ENCODE data around the gene CALM1. TPM values are rescaled to one million over a fixed set of nuclear protein-coding genes. Genes with fewer than 3 reads are reported as not detected.

Gene CALM1
- 1,000 to 10,000 TPM in 1 of 2 donors, 100 to 1,000 TPM in 1; 490 to 1,125 TPM for total RNA-seq
- polyA plus RNA-seq (ENCODE audit: insufficient read length in 2 of 2) = 1,000 to 10,000 TPM in 1 of 2 donors, 100 to 1,000 TPM in 1; 931 to 1,141 TPM
- long read RNA-seq, donor 1, full-length matches to known transcripts = 1,216 of 1,705 reads
- long read RNA-seq, donor 1, partial matches to known transcripts = 462 of 1,705 reads
- long read RNA-seq, donor 1, other reads (novel, unspliced or antisense) = 27 of 1,705 reads
- long read RNA-seq, donor 2, full-length matches to known transcripts = 587 of 818 reads
- long read RNA-seq, donor 2, partial matches to known transcripts = 231 of 818 reads
- long read RNA-seq, donor 2, other reads (novel, unspliced or antisense) = 0 of 818 reads
- long read RNA-seq, donor 3, full-length matches to known transcripts = 714 of 1,047 reads
- long read RNA-seq, donor 3, partial matches to known transcripts = 315 of 1,047 reads
- long read RNA-seq, donor 3, other reads (novel, unspliced or antisense) = 18 of 1,047 reads
- long read RNA-seq, donor 4, full-length matches to known transcripts = 769 of 1,135 reads
- long read RNA-seq, donor 4, partial matches to known transcripts = 356 of 1,135 reads
- long read RNA-seq, donor 4, other reads (novel, unspliced or antisense) = 10 of 1,135 reads

DNA sequence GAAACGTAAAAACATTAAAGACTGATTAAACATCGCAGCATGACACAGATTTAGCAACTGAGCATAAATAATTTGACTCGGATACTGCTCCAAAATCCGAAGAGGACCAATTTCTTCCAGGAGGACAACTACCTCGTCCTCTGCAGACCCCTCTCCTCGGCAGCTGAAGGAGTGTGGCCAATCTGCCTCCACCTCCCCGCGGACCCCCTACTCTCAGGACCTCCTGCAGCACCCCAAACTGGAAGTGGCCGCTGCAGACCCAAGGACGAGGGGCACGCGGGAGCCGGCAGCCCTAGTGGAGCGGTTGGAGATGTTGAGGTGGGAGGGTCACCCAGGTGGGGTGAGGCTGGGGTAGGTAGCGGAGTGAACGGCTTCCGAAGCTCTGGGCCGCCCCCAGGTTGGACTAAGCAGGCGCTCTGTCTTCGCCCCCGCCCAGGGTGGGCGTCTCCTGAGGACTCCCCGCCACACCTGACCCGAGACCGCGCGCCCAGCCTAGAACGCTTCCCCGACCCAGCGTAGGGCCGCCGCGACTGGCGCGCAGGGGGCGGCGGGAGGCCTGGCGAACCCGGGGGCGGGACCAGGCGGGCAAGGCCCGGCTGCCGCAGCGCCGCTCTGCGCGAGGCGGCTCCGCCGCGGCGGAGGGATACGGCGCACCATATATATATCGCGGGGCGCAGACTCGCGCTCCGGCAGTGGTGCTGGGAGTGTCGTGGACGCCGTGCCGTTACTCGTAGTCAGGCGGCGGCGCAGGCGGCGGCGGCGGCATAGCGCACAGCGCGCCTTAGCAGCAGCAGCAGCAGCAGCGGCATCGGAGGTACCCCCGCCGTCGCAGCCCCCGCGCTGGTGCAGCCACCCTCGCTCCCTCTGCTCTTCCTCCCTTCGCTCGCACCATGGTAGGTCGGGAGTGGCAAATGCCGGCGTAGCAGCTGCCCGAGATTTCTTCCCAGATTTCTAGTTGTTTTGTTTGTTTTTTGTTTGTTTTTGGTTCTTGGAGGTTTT lies at the start of gene CALM1:
CALM1 (plus strand) TSS at position 689 of the 999 bp plus-strand sequence; CDS start at position 891, 202 bp downstream.
- Histone ChIP-seq H3K27ac (ENCODE audit: low read depth, low read length) (peak within 1 kb of the TSS; percentile 88), H3K4me3 (ENCODE audit: low read depth, low read length) (peak within 1 kb of the TSS; percentile 95), H3K36me3 (ENCODE audit: control insufficient read depth, insufficient read depth, low read length) (peaks cover 9% of the 10 kb centered on the region), H3K9me3 (ENCODE audit: control insufficient read depth, insufficient read depth, low read length) (no peaks in the 10 kb centered on the region), H3K27me3 (ENCODE audit: control insufficient read depth, insufficient read depth, low read length) (no peaks in the 10 kb centered on the region), H3K4me1 (ENCODE audit: control insufficient read depth, insufficient read depth, low read length) (peaks cover 26% of the 10 kb centered on the region)
- under 1% methylated on average over 82 of the region's 89 CpGs for WGBS (ENCODE audit: insufficient coverage)
- DNase-seq (ENCODE audit: low read depth in 4 of 6, low spot score in 6 of 6) = peak in 4 of 6 donors; percentile 83 to 97 (median 92)

DNA sequence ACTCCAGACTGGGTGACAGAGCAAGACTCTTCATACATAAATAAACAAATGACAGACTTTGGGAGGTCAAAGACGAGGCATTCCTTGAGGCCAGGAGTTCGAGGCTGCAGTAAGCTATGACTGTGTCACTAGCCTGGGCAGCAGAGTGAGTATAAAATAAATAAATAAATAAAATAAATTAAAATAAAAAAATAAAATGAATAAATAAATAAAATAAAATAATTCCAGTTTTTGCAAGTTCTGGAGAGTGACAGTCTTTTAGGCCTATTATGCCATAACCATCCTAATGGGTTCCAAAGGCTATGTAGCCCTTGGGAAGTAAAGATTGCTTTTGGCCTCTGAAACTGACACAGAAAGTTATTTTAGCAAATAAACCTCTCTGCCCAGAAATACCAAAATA lies 48.6 kb upstream of the CALM1 start:
- Histone ChIP-seq H3K27me3 (ENCODE audit: control insufficient read depth, insufficient read depth, low read length) (no peaks in the 10 kb centered on the region), H3K36me3 (ENCODE audit: control insufficient read depth, insufficient read depth, low read length) (no peaks in the 10 kb centered on the region)

DNA sequence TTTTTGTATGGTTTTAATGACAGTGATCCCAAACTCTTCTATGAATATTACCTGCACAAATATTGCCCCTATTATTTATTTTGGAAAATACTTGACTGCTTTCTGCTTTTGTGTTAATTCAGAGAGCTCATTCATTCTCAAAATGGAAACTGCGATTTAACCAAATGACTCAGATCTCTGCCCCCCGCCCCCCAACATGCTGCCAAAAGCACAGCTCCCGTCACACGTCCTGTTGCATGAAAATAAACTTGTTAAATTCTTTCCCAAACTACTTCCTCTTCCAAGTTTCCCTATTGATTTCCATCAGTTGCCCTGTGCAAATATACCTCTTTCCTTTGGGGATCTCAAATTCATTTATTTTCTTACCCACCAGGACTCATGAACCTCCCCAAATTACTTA lies 47.1 kb upstream of the CALM1 start:
- Histone ChIP-seq H3K4me3 (ENCODE audit: low read depth, low read length) (no peak overlapping the region), H3K9me3 (ENCODE audit: control insufficient read depth, insufficient read depth, low read length) (no peaks in the 10 kb centered on the region), H3K36me3 (ENCODE audit: control insufficient read depth, insufficient read depth, low read length) (no peaks in the 10 kb centered on the region), H3K27me3 (ENCODE audit: control insufficient read depth, insufficient read depth, low read length) (no peaks in the 10 kb centered on the region), H3K4me1 (ENCODE audit: control insufficient read depth, insufficient read depth, low read length) (peaks cover 4% of the 10 kb centered on the region), H3K27ac (ENCODE audit: low read depth, low read length) (no peak overlapping the region)
- WGBS (ENCODE audit: insufficient coverage) = 69% methylated on average over 4 of the region's 4 CpGs
- DNase-seq (ENCODE audit: low read depth in 4 of 6, low spot score in 6 of 6) = no peak

More for the DNA sequence above, 48.6 kb upstream of the CALM1 start:
- H3K27ac ChIP-seq (ENCODE audit: low read depth, low read length) = no peak overlapping the region
- WGBS (ENCODE audit: insufficient coverage) = no CpG with 5 or more reads among the region's 2 CpGs
- H3K4me3 ChIP-seq (ENCODE audit: low read depth, low read length) = no peak overlapping the region
- no peak for DNase-seq (ENCODE audit: low read depth in 4 of 6, low spot score in 6 of 6)
- peaks cover 4% of the 10 kb centered on the region for H3K4me1 ChIP-seq (ENCODE audit: control insufficient read depth, insufficient read depth, low read length)
- no peaks in the 10 kb centered on the region for H3K9me3 ChIP-seq (ENCODE audit: control insufficient read depth, insufficient read depth, low read length)

DNA sequence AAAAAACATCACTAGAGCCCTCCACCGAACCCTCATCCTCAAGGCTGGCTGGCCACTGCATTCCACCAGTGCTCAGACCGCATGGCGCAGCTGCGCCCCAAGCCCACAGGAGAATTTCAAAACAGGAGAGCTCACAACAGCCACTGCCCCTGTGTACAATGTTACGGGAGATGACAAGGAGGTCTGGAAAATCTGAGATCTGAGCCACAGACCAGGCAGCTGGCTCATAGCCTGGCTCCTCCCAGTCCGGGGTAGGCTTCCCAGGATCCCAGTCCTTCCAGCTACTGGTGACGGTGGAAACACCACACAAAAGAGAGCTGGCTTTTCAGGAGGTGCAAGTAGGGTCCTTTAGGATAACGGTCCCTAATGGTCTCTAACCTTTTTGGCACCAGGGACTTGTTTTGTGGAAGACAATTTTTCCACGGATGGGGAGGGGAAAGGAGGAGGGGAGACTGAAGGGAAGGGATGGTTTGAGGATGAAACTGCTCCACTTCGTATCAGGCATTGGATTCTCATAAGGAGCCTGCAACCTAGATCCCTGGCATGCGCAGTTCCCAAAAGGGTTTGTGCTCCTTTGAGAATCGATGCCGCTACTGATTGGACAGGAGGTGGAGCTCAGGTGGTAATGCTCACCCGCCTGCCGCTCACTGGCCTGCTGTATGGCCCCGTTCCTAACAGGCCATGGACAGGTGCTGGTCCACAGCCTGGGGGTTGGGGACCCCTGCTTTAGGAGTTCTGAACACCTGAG lies 42.1 kb upstream of the CALM1 start:
- no peaks in the 10 kb centered on the region for H3K36me3 ChIP-seq (ENCODE audit: control insufficient read depth, insufficient read depth, low read length)
- WGBS (ENCODE audit: insufficient coverage) = 82% methylated on average over 15 of the region's 16 CpGs
- no peak overlapping the region for H3K27ac ChIP-seq (ENCODE audit: low read depth, low read length)
- no peak overlapping the region for H3K4me3 ChIP-seq (ENCODE audit: low read depth, low read length)
- H3K4me1 ChIP-seq (ENCODE audit: control insufficient read depth, insufficient read depth, low read length) = no peaks in the 10 kb centered on the region
- no peaks in the 10 kb centered on the region for H3K27me3 ChIP-seq (ENCODE audit: control insufficient read depth, insufficient read depth, low read length)
- H3K9me3 ChIP-seq (ENCODE audit: control insufficient read depth, insufficient read depth, low read length) = no peaks in the 10 kb centered on the region
- no peak for DNase-seq (ENCODE audit: low read depth in 4 of 6, low spot score in 6 of 6)

- WGBS (ENCODE audit: insufficient coverage) = 69% methylated on average over 5 of the region's 8 CpGs
- Histone ChIP-seq H3K27me3 (ENCODE audit: control insufficient read depth, insufficient read depth, low read length) (no peaks in the 10 kb centered on the region), H3K9me3 (ENCODE audit: control insufficient read depth, insufficient read depth, low read length) (no peaks in the 10 kb centered on the region), H3K4me3 (ENCODE audit: low read depth, low read length) (no peak overlapping the region), H3K27ac (ENCODE audit: low read depth, low read length) (no peak overlapping the region), H3K4me1 (ENCODE audit: control insufficient read depth, insufficient read depth, low read length) (no peaks in the 10 kb centered on the region), H3K36me3 (ENCODE audit: control insufficient read depth, insufficient read depth, low read length) (no peaks in the 10 kb centered on the region)
- DNase-seq (ENCODE audit: low read depth in 4 of 6, low spot score in 6 of 6) = peak in 1 of 6 donors; percentile 63
These were observed 41.0 kb upstream of the CALM1 start for GRCh38 chr14:90355540-90356518.

DNA sequence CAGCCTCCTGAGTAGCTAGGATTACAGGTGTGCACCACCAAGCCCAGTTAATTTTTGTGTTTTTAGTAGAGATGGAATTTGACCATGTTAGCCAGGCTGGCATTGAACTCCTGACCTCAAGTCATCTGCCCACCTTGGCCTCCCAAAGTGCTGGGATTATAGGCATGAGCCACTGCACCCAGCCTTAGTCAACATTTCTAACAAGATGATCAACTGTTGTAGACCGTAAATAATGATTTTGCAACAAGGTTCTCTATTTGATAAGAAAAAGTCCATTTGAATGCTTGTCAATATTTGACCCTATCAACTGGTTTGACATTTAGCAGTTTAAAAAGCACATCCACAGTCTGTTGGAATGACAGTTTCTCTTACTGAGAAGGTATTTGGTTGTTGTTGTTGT lies 39.9 kb upstream of the CALM1 start:
- Histone ChIP-seq H3K27ac (ENCODE audit: low read depth, low read length) (no peak overlapping the region), H3K36me3 (ENCODE audit: control insufficient read depth, insufficient read depth, low read length) (no peaks in the 10 kb centered on the region), H3K27me3 (ENCODE audit: control insufficient read depth, insufficient read depth, low read length) (no peaks in the 10 kb centered on the region), H3K4me3 (ENCODE audit: low read depth, low read length) (no peak overlapping the region), H3K4me1 (ENCODE audit: control insufficient read depth, insufficient read depth, low read length) (no peaks in the 10 kb centered on the region), H3K9me3 (ENCODE audit: control insufficient read depth, insufficient read depth, low read length) (no peaks in the 10 kb centered on the region)
- WGBS (ENCODE audit: insufficient coverage) = no CpG with 5 or more reads among the region's 1 CpG
- DNase-seq (ENCODE audit: low read depth in 4 of 6, low spot score in 6 of 6) = no peak

GRCh38 chr14:90358359-90358758 lies 38.5 kb upstream of the CALM1 start:
- no peak overlapping the region for H3K27ac ChIP-seq (ENCODE audit: low read depth, low read length)
- WGBS (ENCODE audit: insufficient coverage) = 97% methylated on average over 3 of the region's 4 CpGs
- no peaks in the 10 kb centered on the region for H3K9me3 ChIP-seq (ENCODE audit: control insufficient read depth, insufficient read depth, low read length)
- no peaks in the 10 kb centered on the region for H3K27me3 ChIP-seq (ENCODE audit: control insufficient read depth, insufficient read depth, low read length)
- H3K4me3 ChIP-seq (ENCODE audit: low read depth, low read length) = no peak overlapping the region
- no peaks in the 10 kb centered on the region for H3K4me1 ChIP-seq (ENCODE audit: control insufficient read depth, insufficient read depth, low read length)
- H3K36me3 ChIP-seq (ENCODE audit: control insufficient read depth, insufficient read depth, low read length) = no peaks in the 10 kb centered on the region
- no peak for DNase-seq (ENCODE audit: low read depth in 4 of 6, low spot score in 6 of 6)

- no peak for DNase-seq (ENCODE audit: low read depth in 4 of 6, low spot score in 6 of 6)
- H3K27ac ChIP-seq (ENCODE audit: low read depth, low read length) = no peak overlapping the region
- no peaks in the 10 kb centered on the region for H3K36me3 ChIP-seq (ENCODE audit: control insufficient read depth, insufficient read depth, low read length)
- H3K9me3 ChIP-seq (ENCODE audit: control insufficient read depth, insufficient read depth, low read length) = no peaks in the 10 kb centered on the region
- no peaks in the 10 kb centered on the region for H3K27me3 ChIP-seq (ENCODE audit: control insufficient read depth, insufficient read depth, low read length)
- no peaks in the 10 kb centered on the region for H3K4me1 ChIP-seq (ENCODE audit: control insufficient read depth, insufficient read depth, low read length)
- WGBS (ENCODE audit: insufficient coverage) = 92% methylated on average over 4 of the region's 7 CpGs
- H3K4me3 ChIP-seq (ENCODE audit: low read depth, low read length) = no peak overlapping the region
These were observed 34.8 kb upstream of the CALM1 start for GRCh38 chr14:90361865-90362557.

Data from spinal cord (tissue), 10 donors.